Panc1 (cell line): Measurements from ENCODE around the gene UBE2QL1. TPM values are rescaled to one million over a fixed set of nuclear protein-coding genes. Genes with fewer than 3 reads are reported as not detected.

ENCODE experiments used
- ATAC-seq: fragments of 200-7000 bp; cut with Tn5 transposase; 2 replicates; pipeline ENCODE4 v1.9.1; 2020; ENCODE audit warnings: mild to moderate bottlenecking, moderate library complexity
- BruUV-seq: library from RNA; stranded (reverse); fragments of 400-500 nt; replicated peaks from 2 replicates; lab custom pipeline; 2021; lab: Mats Ljungman, UMichigan
- CTCF ChIA-PET: fragments of 300-600 bp; sonication (Branson Sonifier 250); formaldehyde crosslinking; loops from one replicate; lab custom pipeline; 2022; ENCODE audit warnings: antibody characterized with exemption; lab: Charles Lee
- POLR2A ChIA-PET: fragments of 300-600 bp; sonication (Branson Sonifier 250); formaldehyde crosslinking; loops from one replicate; lab custom pipeline; 2022; ENCODE audit warnings: antibody characterized with exemption; lab: Charles Lee
- DNase-seq: peaks from one replicate; pipeline ENCODE4 v3.0.0-alpha.2; 2010; ENCODE audit warnings: low read depth, low spot score
- H3K27ac ChIP-seq: 2 replicates; pipeline ENCODE4 v1.5.1; 2011; ENCODE audit warnings: mild to moderate bottlenecking, low read length, inconsistent platforms
- H3K27me3 ChIP-seq: fragments of 200-500 bp; sonication (Bioruptor generic); 2 replicates; pipeline ENCODE4 v1.6.0; 2014; ENCODE audit warnings: low read length, inconsistent platforms; ENCODE audit not compliant: control insufficient read depth, insufficient read depth
- H3K36me3 ChIP-seq: fragments of 200-500 bp; sonication (Bioruptor generic); 2 replicates; pipeline ENCODE4 v1.5.1; 2014; ENCODE audit warnings: inconsistent platforms, mild to moderate bottlenecking, low read length, moderate library complexity; ENCODE audit not compliant: control insufficient read depth, insufficient read depth
- H3K4me1 ChIP-seq: 2 replicates; pipeline ENCODE4 v1.5.1; 2011; ENCODE audit warnings: inconsistent platforms, mild to moderate bottlenecking, low read length, moderate library complexity; ENCODE audit not compliant: control insufficient read depth, insufficient read depth
- H3K4me3 ChIP-seq, 2 experiments: 2 replicates each; pipeline ENCODE4 v1.5.1; 2011 to 2012; ENCODE audit warnings: low read depth in 2 of 2, low read length in 2 of 2, mild to moderate bottlenecking in 2 of 2, inconsistent platforms in 1 of 2, moderate library complexity in 1 of 2
- H3K9me3 ChIP-seq: fragments of 200-500 bp; sonication (Bioruptor generic); 2 replicates; pipeline ENCODE4 v1.5.1; 2014; ENCODE audit warnings: low read depth, mild to moderate bottlenecking, inconsistent platforms, low read length, moderate library complexity; ENCODE audit not compliant: control insufficient read depth, insufficient read depth
- CTCF ChIP-seq: fragments of 450-650 bp; IDR thresholded peaks from 2 replicates; pipeline ENCODE4 v1.5.1; 2017; ENCODE audit warnings: mild to moderate bottlenecking
- POLR2AphosphoS5 ChIP-seq: IDR thresholded peaks from 2 replicates; pipeline ENCODE4 v1.6.1; 2012; ENCODE audit warnings: mild to moderate bottlenecking, low read depth, low read length, moderate library complexity
- REST ChIP-seq, 2 experiments: IDR thresholded peaks; 2 replicates each; pipeline ENCODE4 v1.6.1; 2011 to 2012; ENCODE audit warnings: low read depth in 2 of 2, control low read depth in 1 of 2, low read length in 1 of 2, mild to moderate bottlenecking in 1 of 2, moderate library complexity in 1 of 2; ENCODE audit not compliant: insufficient read depth in 1 of 2
- SIN3A ChIP-seq: IDR thresholded peaks from 2 replicates; pipeline ENCODE4 v1.6.1; 2012; ENCODE audit warnings: low read depth, mild to moderate bottlenecking, low read length, moderate library complexity, borderline replicate concordance; ENCODE audit not compliant: insufficient read depth
- TCF7L2 ChIP-seq: IDR thresholded peaks from 2 replicates; pipeline ENCODE4 v1.6.1; 2011; ENCODE audit warnings: mild to moderate bottlenecking, low read depth, low read length, inconsistent platforms
- in situ Hi-C: cut with HindIII; loops from 2 replicates; pipeline ENCODE4 v1.10.0; 2016; ENCODE audit warnings: low sequenced_read_pairs, low pct_unique_long_range_greater_than_20kb
- intact Hi-C: fragments of 100-400 bp; cut with micrococcal nuclease; formaldehyde crosslinking; loops from one replicate; pipeline ENCODE4 v1.10.0; 2022; ENCODE audit not compliant: unreplicated experiment
- total RNA-seq: library from RNA; stranded (reverse); gene quantifications from one replicate; pipeline ENCODE4 v1.2.1, GENCODE V29; 2021; ENCODE audit not compliant: unreplicated experiment

UBE2QL1 gene
- total RNA-seq, 1 experiment from 2014 or later: not detected

DNA sequence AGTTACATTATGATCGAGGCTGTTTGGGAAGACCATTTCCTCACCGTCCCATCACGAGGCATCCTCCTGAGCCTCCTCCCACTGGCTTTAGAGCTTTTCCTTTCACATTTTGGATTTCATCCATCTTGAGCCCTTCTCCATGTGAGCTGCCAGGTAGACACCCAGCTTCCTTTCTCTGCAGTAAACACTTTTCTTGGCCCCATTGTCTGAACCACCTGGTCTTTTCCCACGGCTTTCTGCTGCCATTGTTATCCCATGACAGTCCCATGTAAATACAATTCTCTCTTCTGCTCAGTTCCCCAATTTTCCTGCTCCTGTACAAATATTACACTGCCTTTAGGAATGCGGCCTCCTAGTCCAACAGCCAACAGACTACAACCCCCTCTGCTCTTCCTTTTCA lies 24.1 kb downstream of the UBE2QL1 start:
- Histone ChIP-seq H3K36me3 (no peaks in the 10 kb centered on the region), H3K4me1 (no peaks in the 10 kb centered on the region), H3K9me3 (no peaks in the 10 kb centered on the region), H3K27ac (no peak overlapping the region), H3K4me3 (no peak overlapping the region), H3K27me3 (peaks cover 2% of the 10 kb centered on the region; the same call in 1 of the 2 replicates)
- ATAC-seq: no peak
- ChIA-PET CTCF (no interaction called here), POLR2A (no interaction called here)
- in situ Hi-C loops (no loop called here), intact Hi-C loops (no loop called here)
- TF ChIP-seq SIN3A (no peak), POLR2AphosphoS5 (no peak), REST (IDR thresholded peaks at IDR 0.05; ENCODE audit: insufficient read depth in 1 of 2, low read depth in 2 of 2, low read length in 1 of 2) (no peak), TCF7L2 (no peak), CTCF (no peak)
- DNase-seq: no peak
- BruUV-seq: no TSS peak

DNA sequence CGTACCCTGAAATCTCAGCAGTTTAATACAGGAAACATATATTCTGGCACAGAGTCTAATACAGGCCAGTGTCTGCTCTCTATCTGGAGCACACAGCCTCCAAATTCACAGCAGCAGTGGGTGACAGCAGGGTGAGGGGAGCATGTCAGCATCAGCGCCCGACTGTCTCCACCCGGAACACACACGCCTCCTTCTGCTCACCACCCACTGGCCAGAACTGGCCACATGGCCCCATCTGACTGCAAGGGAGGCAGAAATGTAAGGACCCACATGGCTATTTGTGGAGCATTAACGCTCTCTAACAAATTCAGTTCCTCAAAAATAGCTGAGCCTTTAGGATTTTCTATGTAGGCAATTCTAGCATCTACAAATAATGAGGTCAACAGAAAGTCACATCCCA lies 24.6 kb downstream of the UBE2QL1 start:
- CTCF ChIA-PET: no interaction called here
- no peak overlapping the region for H3K4me3 ChIP-seq
- no peaks in the 10 kb centered on the region for H3K4me1 ChIP-seq
- no peak for TF ChIP-seq POLR2AphosphoS5
- no peak for TF ChIP-seq REST (IDR thresholded peaks at IDR 0.05; ENCODE audit: insufficient read depth in 1 of 2, low read depth in 2 of 2, low read length in 1 of 2)
- TF ChIP-seq TCF7L2: no peak
- TF ChIP-seq CTCF: no peak
- TF ChIP-seq SIN3A: no peak
- H3K27ac ChIP-seq: no peak overlapping the region
- peaks cover 2% of the 10 kb centered on the region; the same call in 1 of the 2 replicates for H3K27me3 ChIP-seq
- no peak for DNase-seq
- ATAC-seq: no peak
- no peaks in the 10 kb centered on the region for H3K9me3 ChIP-seq
- intact Hi-C loops (no loop called here), in situ Hi-C loops (no loop called here)
- H3K36me3 ChIP-seq: no peaks in the 10 kb centered on the region
- no TSS peak for BruUV-seq
- POLR2A ChIA-PET: no interaction called here
